SK-N-SH (cell line): ENCODE data around the gene PRR16. TPM values are rescaled to one million over a fixed set of nuclear protein-coding genes. Genes with fewer than 3 reads are reported as not detected.
"Not testable (repeated sequence)": the region's sequence is repeated elsewhere in the genome, so short reads cannot be mapped to it uniquely, and the experiment has no call there.

Experiments
- CTCF ChIA-PET: fragments of 300-600, 350-600 bp; formaldehyde crosslinking; extraction: SDS; loops from one replicate; lab custom pipeline; 2021; lab: Yijun Ruan, JAX
- POLR2A ChIA-PET: fragments of 350-600 bp; sonication (Branson Sonifier 250); formaldehyde crosslinking; extraction: SDS; loops from one replicate; lab custom pipeline; 2020; ENCODE audit warnings: antibody characterized with exemption, inconsistent platforms; lab: Yijun Ruan, JAX
- DNase-seq: peaks from one replicate; pipeline ENCODE4 v3.0.0; 2012
- H2AFZ ChIP-seq: fragments of 200-600 bp; sonication (generic); 2 replicates; pipeline ENCODE4 v1.8.1; 2016; ENCODE audit warnings: antibody characterized with exemption, mild to moderate bottlenecking, low read depth
- H3F3A ChIP-seq: fragments of 200-600 bp; sonication (generic); replicated peaks from 2 replicates; pipeline ENCODE3; 2016; ENCODE audit warnings: antibody characterized with exemption, mild to moderate bottlenecking; ENCODE audit not compliant: insufficient read depth
- H3K27ac ChIP-seq, 2 experiments: fragments of 200-500 bp in 1 of 2; fragments of 200-600 bp in 1 of 2; sonication (Bioruptor generic) in 1 of 2; sonication (generic), shearing (Covaris generic) in 1 of 2; 2 replicates each; pipeline versions ENCODE4 v1.5.1 to v1.6.1; 2014 to 2016; ENCODE audit warnings: low read depth in 2 of 2, inconsistent platforms in 1 of 2, low read length in 1 of 2, mild to moderate bottlenecking in 1 of 2, mixed read lengths in 1 of 2
- H3K27me3 ChIP-seq: fragments of 200-600 bp; sonication (generic), shearing (Covaris generic); 2 replicates; pipeline ENCODE4 v1.6.1; 2016; ENCODE audit warnings: mixed run types; ENCODE audit not compliant: insufficient read depth
- H3K36me3 ChIP-seq, 2 experiments: fragments of 200-500 bp in 1 of 2; fragments of 200-600 bp in 1 of 2; sonication (Bioruptor generic) in 1 of 2; sonication (generic) in 1 of 2; replicated peaks in 1 of 2; 2 replicates each; pipeline versions ENCODE3 to v1.5.1; 2014 to 2016; ENCODE audit warnings: low read length in 1 of 2, mild to moderate bottlenecking in 1 of 2; ENCODE audit not compliant: insufficient read depth in 2 of 2, control insufficient read depth in 1 of 2
- H3K4me1 ChIP-seq, 2 experiments: fragments of 200-500 bp in 1 of 2; fragments of 200-600 bp in 1 of 2; sonication (Bioruptor generic) in 1 of 2; sonication (generic), shearing (Covaris generic) in 1 of 2; 2 replicates each; pipeline versions ENCODE4 v1.5.1 to v1.6.1; 2014 to 2016; ENCODE audit warnings: low read depth in 1 of 2, low read length in 1 of 2, mixed run types in 1 of 2; ENCODE audit not compliant: insufficient read depth in 2 of 2, control insufficient read depth in 1 of 2
- H3K4me2 ChIP-seq: fragments of 200-600 bp; sonication (generic), shearing (Covaris generic); 2 replicates; pipeline ENCODE4 v1.6.1; 2017; ENCODE audit warnings: mixed run types
- H3K4me3 ChIP-seq, 2 experiments: fragments of 200-500 bp in 1 of 2; fragments of 200-600 bp in 1 of 2; sonication (Bioruptor generic) in 1 of 2; sonication (generic), shearing (Covaris generic) in 1 of 2; 2 replicates each; pipeline versions ENCODE4 v1.5.1 to v1.8.1; 2014 to 2016; ENCODE audit warnings: low read depth in 2 of 2, inconsistent platforms in 1 of 2, low read length in 1 of 2, mild to moderate bottlenecking in 1 of 2, mixed read lengths in 1 of 2, moderate library complexity in 1 of 2
- H3K79me2 ChIP-seq: fragments of 200-600 bp; sonication (generic); 2 replicates; pipeline ENCODE4 v1.8.1; 2017; ENCODE audit warnings: mild to moderate bottlenecking; ENCODE audit not compliant: insufficient read depth
- H3K9ac ChIP-seq: fragments of 200-600 bp; sonication (generic); 2 replicates; pipeline ENCODE4 v1.6.1; 2017; ENCODE audit warnings: mixed run types
- H3K9me2 ChIP-seq: fragments of 200-600 bp; sonication (generic); 2 replicates; pipeline ENCODE4 v1.6.1; 2017; ENCODE audit warnings: mixed run types
- H3K9me3 ChIP-seq: fragments of 200-600 bp; sonication (generic); 2 replicates; pipeline ENCODE4 v1.6.1; 2017; ENCODE audit warnings: mixed run types, mild to moderate bottlenecking, moderate library complexity
- H4K20me1 ChIP-seq: fragments of 200-600 bp; sonication (generic); 2 replicates; pipeline ENCODE4 v1.6.1; 2017; ENCODE audit warnings: mild to moderate bottlenecking, mixed run types; ENCODE audit not compliant: insufficient read depth
- EP300 ChIP-seq, 2 experiments: IDR thresholded peaks; 2 replicates each; pipeline versions ENCODE4 v1.4.0 to v1.6.1; 2012; ENCODE audit warnings: borderline replicate concordance in 1 of 2, low read depth in 1 of 2, low read length in 1 of 2
- FOSL2 ChIP-seq: IDR thresholded peaks from 2 replicates; pipeline ENCODE4 v1.4.0; 2012; ENCODE audit warnings: low read depth, mild to moderate bottlenecking, moderate library complexity, borderline replicate concordance
- GATA2 ChIP-seq: sonication (generic); formaldehyde crosslinking; IDR thresholded peaks from 2 replicates; pipeline ENCODE4 v1.5.0; 2020; ENCODE audit warnings: mild to moderate bottlenecking, missing genetic modification reagents
- JUND ChIP-seq: IDR thresholded peaks from 2 replicates; pipeline ENCODE4 v1.4.0; 2012
- MEF2A ChIP-seq: IDR thresholded peaks from 2 replicates; pipeline ENCODE4 v1.4.0; 2012; ENCODE audit warnings: low read depth, borderline replicate concordance
- MXI1 ChIP-seq: IDR thresholded peaks from 2 replicates; pipeline ENCODE4 v1.6.1; 2012; ENCODE audit warnings: mild to moderate bottlenecking, low read depth, low read length, improper control_type of control experiment
- POLR2AphosphoS5 ChIP-seq: IDR thresholded peaks from 2 replicates; pipeline ENCODE4 v1.6.1; 2012; ENCODE audit warnings: low read depth, low read length
- RCOR1 ChIP-seq: fragments of 150-350 bp; IDR thresholded peaks from 2 replicates; pipeline ENCODE4 v1.6.1; 2017; ENCODE audit warnings: antibody characterized with exemption, low read length
- RXRA ChIP-seq: IDR thresholded peaks from 2 replicates; pipeline ENCODE4 v1.4.0; 2012; ENCODE audit warnings: low read depth, mild to moderate bottlenecking, borderline replicate concordance
- SMC3 ChIP-seq: IDR thresholded peaks from 2 replicates; pipeline ENCODE4 v1.6.1; 2012; ENCODE audit warnings: low read depth, low read length, improper control_type of control experiment
- TAF1 ChIP-seq: IDR thresholded peaks from 2 replicates; pipeline ENCODE4 v1.6.1; 2012; ENCODE audit warnings: low read depth, mild to moderate bottlenecking, low read length, moderate library complexity, borderline replicate concordance
- TCF12 ChIP-seq: IDR thresholded peaks from 2 replicates; pipeline ENCODE4 v1.4.0; 2012
- TEAD4 ChIP-seq: IDR thresholded peaks from 2 replicates; pipeline ENCODE4 v1.4.0; 2012; ENCODE audit warnings: mild to moderate bottlenecking, borderline replicate concordance; ENCODE audit not compliant: insufficient read depth
- WGBS: methylation state at CpG from one replicate; pipeline ENCODE4 v1.1.6; 2017; ENCODE audit warnings: low lambda C conversion rate; 5-methylcytosine and 5-hydroxymethylcytosine counted together
- polyA plus RNA-seq, 3 experiments: library from polyadenylated mRNA; depleted of rRNA; stranded (reverse); fragments of >200 nt; gene quantifications; 2 replicates each; pipeline ENCODE4 v1.2.3, GENCODE V29; 2012
- TF ChIP-seq, protein P1 (sequence below): fragments of 200-600 bp; sonication (generic); IDR thresholded peaks from 2 replicates; pipeline ENCODE4 v1.6.1; 2017; ENCODE audit warnings: antibody characterized with exemption, mild to moderate bottlenecking, moderate library complexity
- TF ChIP-seq, protein P2 (sequence below): IDR thresholded peaks from 2 replicates; pipeline ENCODE4; 2012
- TF ChIP-seq, protein P3 (sequence below): IDR thresholded peaks from 2 replicates; pipeline ENCODE4 v1.4.0; 2012; ENCODE audit warnings: low read depth, borderline replicate concordance
- TF ChIP-seq, protein P4 (sequence below): IDR thresholded peaks from 2 replicates; pipeline ENCODE4 v1.4.0; 2012; ENCODE audit warnings: low read depth

PRR16 gene
- polyA plus RNA-seq, 1 of the 3 experiments (the other 2 are of a cell fraction): 26.7 TPM

DNA sequence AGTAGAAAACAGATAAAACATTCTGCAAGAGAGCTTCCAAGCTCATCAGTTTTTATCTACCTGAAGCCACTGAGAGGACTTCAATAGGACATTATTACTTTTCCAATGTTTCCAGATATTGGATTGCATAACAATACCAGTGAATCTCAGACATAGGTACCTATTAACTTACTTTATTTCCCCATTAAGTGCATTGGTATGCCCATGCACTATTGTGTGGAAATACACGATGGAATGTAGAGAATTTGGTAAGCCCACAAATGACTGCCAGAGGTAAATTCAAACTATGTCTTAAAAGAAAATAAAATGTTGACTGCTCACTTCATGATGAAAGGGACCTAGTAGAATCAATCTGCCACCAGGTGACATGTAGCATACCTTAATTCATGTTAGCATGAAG lies 48.1 kb upstream of the PRR16 start:
- Histone ChIP-seq H3K4me1 (peaks cover 0 to 4% of the 10 kb centered on the region in 2 experiments; a peak in 2 of 4 replicates), H4K20me1 (no peaks in the 10 kb centered on the region), H3K27me3 (no peaks in the 10 kb centered on the region), H3K9me3 (no peaks in the 10 kb centered on the region; the same call in 1 of the 2 replicates), H3K36me3 (no peaks in the 10 kb centered on the region), H3K9ac (no peak overlapping the region), H3K4me2 (no peak overlapping the region), H3K4me3 (no peak overlapping the region), H3K9me2 (no peaks in the 10 kb centered on the region), H3F3A (peaks cover 4% of the 10 kb centered on the region), H3K27ac (no peak overlapping the region), H2AFZ (0 out of 2 replicates have a peak overlapping the region, but pooled peaks have one; percentile 20), H3K79me2 (no peaks in the 10 kb centered on the region)
- ChIA-PET CTCF (no interaction called here), POLR2A (no interaction called here)
- no peak for DNase-seq
- TF ChIP-seq GATA2 (CRISPR knock-in tag) (no peak), TAF1 (no peak)
- 83% methylated on average over 1 of the region's 1 CpG for WGBS

DNA sequence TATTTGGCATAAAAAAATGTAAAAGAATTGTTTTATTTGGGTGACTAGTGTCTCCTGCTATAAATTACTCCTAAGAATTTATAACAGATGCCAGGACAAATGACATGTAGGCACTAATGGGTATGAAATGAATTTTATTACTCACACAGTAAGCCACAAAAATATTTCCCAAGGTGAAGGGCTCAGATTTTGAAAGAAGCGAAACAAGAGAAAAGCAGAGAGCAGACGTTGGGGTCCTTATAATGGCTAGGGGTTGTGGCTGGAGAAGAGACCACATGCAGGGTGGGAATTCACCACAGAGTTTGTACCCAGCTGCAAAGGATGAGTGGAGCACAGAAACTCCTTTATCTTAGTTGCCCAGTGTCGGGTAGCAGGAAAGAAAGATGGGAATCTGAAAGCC lies 45.0 kb upstream of the PRR16 start:
- no peaks in the 10 kb centered on the region for H3K27me3 ChIP-seq
- H3K9me3 ChIP-seq: no peaks in the 10 kb centered on the region
- no peaks in the 10 kb centered on the region for H3K36me3 ChIP-seq
- no peaks in the 10 kb centered on the region for H3K79me2 ChIP-seq
- peaks cover 4% of the 10 kb centered on the region for H3F3A ChIP-seq
- TF ChIP-seq TEAD4 (no peak), MXI1 (no peak), EP300 (IDR thresholded peaks at IDR 0.05; ENCODE audit: borderline replicate concordance in 1 of 2, low read depth in 1 of 2, low read length in 1 of 2) (peak in 1 of 2 experiments; percentile 56; a peak in 1 of 4 replicates), RXRA (no peak), MEF2A (no peak), SMC3 (no peak), POLR2AphosphoS5 (peak; percentile 26; the same call in 1 of the 2 replicates), FOSL2 (peak; percentile 57; the same call in 1 of the 2 replicates), TCF12 (peak; percentile 65), RCOR1 (no peak), JUND (peak; percentile 60)
- TF ChIP-seq, protein P1, sequence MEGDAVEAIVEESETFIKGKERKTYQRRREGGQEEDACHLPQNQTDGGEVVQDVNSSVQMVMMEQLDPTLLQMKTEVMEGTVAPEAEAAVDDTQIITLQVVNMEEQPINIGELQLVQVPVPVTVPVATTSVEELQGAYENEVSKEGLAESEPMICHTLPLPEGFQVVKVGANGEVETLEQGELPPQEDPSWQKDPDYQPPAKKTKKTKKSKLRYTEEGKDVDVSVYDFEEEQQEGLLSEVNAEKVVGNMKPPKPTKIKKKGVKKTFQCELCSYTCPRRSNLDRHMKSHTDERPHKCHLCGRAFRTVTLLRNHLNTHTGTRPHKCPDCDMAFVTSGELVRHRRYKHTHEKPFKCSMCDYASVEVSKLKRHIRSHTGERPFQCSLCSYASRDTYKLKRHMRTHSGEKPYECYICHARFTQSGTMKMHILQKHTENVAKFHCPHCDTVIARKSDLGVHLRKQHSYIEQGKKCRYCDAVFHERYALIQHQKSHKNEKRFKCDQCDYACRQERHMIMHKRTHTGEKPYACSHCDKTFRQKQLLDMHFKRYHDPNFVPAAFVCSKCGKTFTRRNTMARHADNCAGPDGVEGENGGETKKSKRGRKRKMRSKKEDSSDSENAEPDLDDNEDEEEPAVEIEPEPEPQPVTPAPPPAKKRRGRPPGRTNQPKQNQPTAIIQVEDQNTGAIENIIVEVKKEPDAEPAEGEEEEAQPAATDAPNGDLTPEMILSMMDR: no peak
- TF ChIP-seq, protein P2, sequence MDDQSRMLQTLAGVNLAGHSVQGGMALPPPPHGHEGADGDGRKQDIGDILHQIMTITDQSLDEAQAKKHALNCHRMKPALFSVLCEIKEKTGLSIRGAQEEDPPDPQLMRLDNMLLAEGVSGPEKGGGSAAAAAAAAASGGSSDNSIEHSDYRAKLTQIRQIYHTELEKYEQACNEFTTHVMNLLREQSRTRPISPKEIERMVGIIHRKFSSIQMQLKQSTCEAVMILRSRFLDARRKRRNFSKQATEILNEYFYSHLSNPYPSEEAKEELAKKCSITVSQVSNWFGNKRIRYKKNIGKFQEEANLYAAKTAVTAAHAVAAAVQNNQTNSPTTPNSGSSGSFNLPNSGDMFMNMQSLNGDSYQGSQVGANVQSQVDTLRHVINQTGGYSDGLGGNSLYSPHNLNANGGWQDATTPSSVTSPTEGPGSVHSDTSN: peak; percentile 86
- TF ChIP-seq, protein P3, sequence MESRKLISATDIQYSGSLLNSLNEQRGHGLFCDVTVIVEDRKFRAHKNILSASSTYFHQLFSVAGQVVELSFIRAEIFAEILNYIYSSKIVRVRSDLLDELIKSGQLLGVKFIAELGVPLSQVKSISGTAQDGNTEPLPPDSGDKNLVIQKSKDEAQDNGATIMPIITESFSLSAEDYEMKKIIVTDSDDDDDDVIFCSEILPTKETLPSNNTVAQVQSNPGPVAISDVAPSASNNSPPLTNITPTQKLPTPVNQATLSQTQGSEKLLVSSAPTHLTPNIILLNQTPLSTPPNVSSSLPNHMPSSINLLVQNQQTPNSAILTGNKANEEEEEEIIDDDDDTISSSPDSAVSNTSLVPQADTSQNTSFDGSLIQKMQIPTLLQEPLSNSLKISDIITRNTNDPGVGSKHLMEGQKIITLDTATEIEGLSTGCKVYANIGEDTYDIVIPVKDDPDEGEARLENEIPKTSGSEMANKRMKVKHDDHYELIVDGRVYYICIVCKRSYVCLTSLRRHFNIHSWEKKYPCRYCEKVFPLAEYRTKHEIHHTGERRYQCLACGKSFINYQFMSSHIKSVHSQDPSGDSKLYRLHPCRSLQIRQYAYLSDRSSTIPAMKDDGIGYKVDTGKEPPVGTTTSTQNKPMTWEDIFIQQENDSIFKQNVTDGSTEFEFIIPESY: no peak
- TF ChIP-seq, protein P4, sequence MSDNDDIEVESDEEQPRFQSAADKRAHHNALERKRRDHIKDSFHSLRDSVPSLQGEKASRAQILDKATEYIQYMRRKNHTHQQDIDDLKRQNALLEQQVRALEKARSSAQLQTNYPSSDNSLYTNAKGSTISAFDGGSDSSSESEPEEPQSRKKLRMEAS: no peak
- no peak for DNase-seq
- no peaks in the 10 kb centered on the region for H4K20me1 ChIP-seq
- H3K4me1 ChIP-seq: peaks cover 0 to 4% of the 10 kb centered on the region in 2 experiments; a peak in 2 of 4 replicates
- peak overlapping the region in 1 of 2 experiments; percentile 46; a peak in 2 of 4 replicates for H3K27ac ChIP-seq
- H3K9me2 ChIP-seq: no peaks in the 10 kb centered on the region
- POLR2A ChIA-PET: no interaction called here
- H3K9ac ChIP-seq: no peak overlapping the region
- CTCF ChIA-PET: no interaction called here
- H3K4me3 ChIP-seq: no peak overlapping the region
- H2AFZ ChIP-seq: peak overlapping the region; percentile 50; the same call in 1 of the 2 replicates
- WGBS: 69% methylated on average over 3 of the region's 3 CpGs
- no peak overlapping the region for H3K4me2 ChIP-seq

DNA sequence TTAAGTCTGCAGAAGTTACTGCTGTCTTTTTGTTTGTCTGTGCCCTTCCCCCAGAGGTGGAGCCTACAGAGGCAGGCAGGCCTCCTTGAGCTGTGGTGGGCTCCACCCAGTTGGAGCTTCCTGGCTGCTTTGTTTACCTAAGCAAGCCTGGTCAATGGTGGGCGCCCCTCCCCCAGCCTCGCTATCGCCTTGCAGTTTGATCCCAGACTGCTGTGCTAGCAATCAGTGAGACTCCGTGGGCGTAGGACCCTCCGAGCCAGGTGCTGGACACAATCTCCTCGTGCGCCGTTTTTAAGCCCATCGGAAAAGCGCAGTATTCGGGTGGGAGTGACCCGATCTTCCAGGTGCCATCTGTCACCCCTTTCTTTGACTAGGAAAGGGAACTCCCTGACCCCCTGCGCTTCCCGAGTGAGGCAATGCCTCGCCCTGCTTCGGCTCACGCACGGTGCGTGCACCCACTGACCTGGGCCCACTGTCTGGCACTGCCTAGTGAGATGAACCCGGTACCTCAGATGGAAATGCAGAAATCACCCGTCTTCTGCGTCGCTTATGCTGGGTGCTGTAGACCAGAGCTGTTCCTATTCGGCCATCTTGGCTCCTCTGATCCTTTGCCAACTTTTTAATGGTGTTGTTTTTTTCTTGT lies 37.3 kb upstream of the PRR16 start:
- not testable (repeated sequence) for H3K79me2 ChIP-seq

More for the DNA sequence above, 37.3 kb upstream of the PRR16 start:
- H3K4me1 ChIP-seq, H3K4me2 ChIP-seq, DNase-seq, POLR2A ChIA-PET, H2AFZ ChIP-seq, H3K27ac ChIP-seq, H3K4me3 ChIP-seq, H3K9me2 ChIP-seq, H3K27me3 ChIP-seq, H3K9ac ChIP-seq, H4K20me1 ChIP-seq, H3F3A ChIP-seq, H3K9me3 ChIP-seq, CTCF ChIA-PET, H3K36me3 ChIP-seq: not testable (repeated sequence)
- 89% methylated on average over 17 of the region's 25 CpGs for WGBS
